HepG2 (cell line): ENCODE measurements around the gene ISY1. TPM values are rescaled to one million over a fixed set of nuclear protein-coding genes. Genes with fewer than 3 reads are reported as not detected.

Source experiments
- GPN1 ChIP-seq: sonication (generic); formaldehyde crosslinking; IDR thresholded peaks from 2 replicates; pipeline ENCODE4 v1.5.1; 2020; ENCODE audit warnings: missing genetic modification reagents, borderline replicate concordance
- IKZF5 ChIP-seq: IDR thresholded peaks from 2 replicates; pipeline ENCODE4 v1.6.1; 2018; ENCODE audit warnings: missing genetic modification reagents, mild to moderate bottlenecking, missing compliant biosample characterization
- NFKBIZ ChIP-seq: IDR thresholded peaks from 2 replicates; pipeline ENCODE4 v1.6.1; 2018; ENCODE audit warnings: missing genetic modification reagents, missing compliant biosample characterization
- PBX2 ChIP-seq: IDR thresholded peaks from 2 replicates; pipeline ENCODE4 v1.6.1; 2016; ENCODE audit warnings: control low read depth
- RORA ChIP-seq: sonication (generic); formaldehyde crosslinking; IDR thresholded peaks from 2 replicates; pipeline ENCODE4 v1.5.0; 2020; ENCODE audit warnings: mild to moderate bottlenecking, missing genetic modification reagents, moderate library complexity
- SAP130 ChIP-seq: IDR thresholded peaks from 2 replicates; pipeline ENCODE4 v1.6.1; 2016; ENCODE audit warnings: low read depth
- SMARCE1 ChIP-seq: fragments of 450-650 bp; IDR thresholded peaks from 2 replicates; pipeline ENCODE4 v1.6.1; 2017; ENCODE audit warnings: borderline replicate concordance
- SP1 ChIP-seq, 2 experiments: fragments of 450-650 bp in 1 of 2; sonication (generic) in 1 of 2; formaldehyde crosslinking in 1 of 2; IDR thresholded peaks; 2 replicates each; pipeline versions ENCODE4 v1.4.0 to v1.6.1; 2016 to 2020; ENCODE audit warnings: missing genetic modification reagents in 1 of 2
- SRSF4 ChIP-seq: fragments of 200-400 bp; formaldehyde crosslinking; IDR thresholded peaks from one replicate; pipeline ENCODE4 v1.6.1; 2018; ENCODE audit warnings: mild to moderate bottlenecking, low read depth, low read length, moderate library complexity; ENCODE audit not compliant: poor library complexity, severe bottlenecking
- TCF7L2 ChIP-seq: IDR thresholded peaks from 2 replicates; pipeline ENCODE4 v1.6.1; 2011; ENCODE audit warnings: mild to moderate bottlenecking, low read depth, low read length, moderate library complexity
- YEATS4 ChIP-seq: sonication (generic); formaldehyde crosslinking; IDR thresholded peaks from 2 replicates; pipeline ENCODE4 v1.4.0; 2020; ENCODE audit warnings: missing genetic modification reagents, borderline replicate concordance
- ZFX ChIP-seq: sonication (generic); formaldehyde crosslinking; IDR thresholded peaks from 2 replicates; pipeline ENCODE4 v1.4.0; 2020; ENCODE audit warnings: mild to moderate bottlenecking, low read depth, missing genetic modification reagents, moderate library complexity
- ZNF138 ChIP-seq: sonication (generic); formaldehyde crosslinking; IDR thresholded peaks from 2 replicates; pipeline ENCODE4 v1.5.0; 2020; ENCODE audit warnings: mild to moderate bottlenecking, low read depth, missing genetic modification reagents
- ZNF232 ChIP-seq: sonication (generic); formaldehyde crosslinking; IDR thresholded peaks from 2 replicates; pipeline ENCODE4 v1.4.0; 2020; ENCODE audit warnings: missing genetic modification reagents, borderline replicate concordance
- ZNF484 ChIP-seq: sonication (generic); formaldehyde crosslinking; IDR thresholded peaks from 2 replicates; pipeline ENCODE4 v1.5.1; 2020; ENCODE audit warnings: mild to moderate bottlenecking, low read depth, missing genetic modification reagents, borderline replicate concordance
- ZNF607 ChIP-seq: sonication (generic); formaldehyde crosslinking; IDR thresholded peaks from 2 replicates; pipeline ENCODE4 v1.5.1; 2020; ENCODE audit warnings: missing genetic modification reagents, mild to moderate bottlenecking, borderline replicate concordance
- ZNF629 ChIP-seq: sonication (generic); formaldehyde crosslinking; conservative IDR thresholded peaks from 2 replicates; pipeline ENCODE4 v1.5.0; 2020; ENCODE audit warnings: missing genetic modification reagents
- ZNF781 ChIP-seq: sonication (generic); formaldehyde crosslinking; IDR thresholded peaks from 2 replicates; pipeline ENCODE4 v1.5.1; 2020; ENCODE audit warnings: borderline replicate concordance, mild to moderate bottlenecking, missing genetic modification reagents; ENCODE audit errors: not compliant biosample characterization
- polyA plus RNA-seq, 8 experiments: library from polyadenylated mRNA; depleted of rRNA in 3 of 8; stranded (reverse) in 7 of 8; unstranded in 1 of 8; fragments of >200 nt; fragmentation: Illumina TruSeq in 4 of 8; extraction: Trizol in 4 of 8; gene quantifications; 2 replicates each; pipeline versions ENCODE4 v1.2.1 to v1.2.3, GENCODE V29; 2011 to 2016; ENCODE audit warnings: low read depth in 4 of 8, missing spikeins in 1 of 8, mixed read lengths in 1 of 8; ENCODE audit not compliant: insufficient read depth in 1 of 8
- total RNA-seq, 5 experiments: library from RNA; depleted of rRNA; stranded (reverse); fragments of >200 nt; fragmentation: Illumina TruSeq; extraction: Trizol; gene quantifications; 2 replicates each; pipeline ENCODE4 v1.2.3, GENCODE V29; 2016; ENCODE audit warnings: low read depth in 1 of 5
- TF ChIP-seq, protein P1 (sequence below): sonication (generic); formaldehyde crosslinking; IDR thresholded peaks from 2 replicates; pipeline ENCODE4 v1.4.0; 2020; ENCODE audit warnings: missing genetic modification reagents, low read depth, mild to moderate bottlenecking, borderline replicate concordance
- TF ChIP-seq, protein P2 (sequence below): sonication (generic); formaldehyde crosslinking; IDR thresholded peaks from 2 replicates; pipeline ENCODE4 v1.4.0; 2020; ENCODE audit warnings: mild to moderate bottlenecking, missing genetic modification reagents
- TF ChIP-seq, protein P3 (sequence below): sonication (generic); formaldehyde crosslinking; IDR thresholded peaks from 2 replicates; pipeline ENCODE4 v1.4.0; 2020; ENCODE audit warnings: missing genetic modification reagents
- TF ChIP-seq, protein P4 (sequence below): IDR thresholded peaks from 2 replicates; pipeline ENCODE4 v1.6.1; 2018; ENCODE audit warnings: missing genetic modification reagents

Gene ISY1
- total and polyA plus RNA-seq, 2 of the 13 experiments (the other 11 are each of a cell fraction or from before 2014, with no cell fraction given) = 21.0 to 39.1 TPM

DNA sequence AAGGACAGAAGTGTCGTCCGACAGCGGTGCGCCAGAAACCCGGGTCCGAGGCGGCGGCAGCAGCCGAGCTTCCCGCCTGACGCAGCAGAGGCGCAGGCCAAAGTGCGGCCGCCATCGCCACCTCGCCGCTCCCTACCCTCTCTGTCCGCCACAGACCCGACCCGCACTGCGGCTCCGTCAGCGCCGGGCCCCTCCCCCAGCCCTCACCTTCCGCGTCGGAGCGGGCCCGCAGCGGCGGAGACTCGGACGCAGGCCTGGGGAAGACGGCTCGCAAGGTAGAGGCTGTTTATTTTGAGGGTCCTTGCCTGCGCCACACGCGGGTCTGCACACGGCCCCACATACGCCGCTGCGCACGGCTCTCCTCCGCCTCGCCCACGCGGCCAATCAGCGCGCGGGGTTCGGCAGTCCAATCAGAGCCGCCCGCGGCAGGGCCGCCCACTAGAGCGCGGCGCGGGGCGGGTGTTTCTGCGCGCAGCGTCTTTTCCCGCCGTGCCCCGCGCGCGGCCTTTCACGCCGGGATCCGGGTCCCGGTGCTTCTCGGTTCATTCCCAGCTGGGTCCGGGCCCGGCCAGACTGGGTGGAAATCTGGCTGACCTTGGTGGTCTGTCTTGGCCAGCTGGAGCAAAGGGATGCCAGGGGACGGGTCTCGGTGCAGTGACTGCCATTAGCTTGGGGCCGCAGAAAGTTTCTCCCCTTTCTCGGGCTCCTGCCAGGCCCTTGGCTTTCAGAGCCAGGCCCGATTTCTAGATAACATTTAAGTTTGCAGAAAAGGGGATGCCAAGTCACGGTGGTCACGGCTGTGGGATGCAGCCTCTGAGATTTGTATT, 22.9 kb upstream of the ISY1 start, which contains the start of gene CNBP (continued):
- TF ChIP-seq, protein P1, sequence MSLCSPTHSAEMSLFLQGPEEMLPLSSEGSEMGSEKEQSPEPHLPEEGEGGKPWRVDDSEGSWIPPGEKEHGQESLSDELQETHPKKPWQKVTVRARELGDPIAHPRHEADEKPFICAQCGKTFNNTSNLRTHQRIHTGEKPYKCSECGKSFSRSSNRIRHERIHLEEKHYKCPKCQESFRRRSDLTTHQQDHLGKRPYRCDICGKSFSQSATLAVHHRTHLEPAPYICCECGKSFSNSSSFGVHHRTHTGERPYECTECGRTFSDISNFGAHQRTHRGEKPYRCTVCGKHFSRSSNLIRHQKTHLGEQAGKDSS = peak; percentile 14; the same call in 1 of the 2 replicates
- TF ChIP-seq SP1 (IDR thresholded peaks at IDR 0.05) (no peak), SP1 (CRISPR knock-in tag; IDR thresholded peaks at IDR 0.05) (peak; percentile 78), ZNF232 (peak; percentile 83; the same call in 1 of the 2 replicates), NFKBIZ (CRISPR knock-in tag) (peak; percentile 72; the same call in 1 of the 2 replicates), IKZF5 (CRISPR knock-in tag) (peak; percentile 31; the same call in 1 of the 2 replicates), PBX2 (CRISPR knock-in tag) (no peak), SAP130 (CRISPR knock-in tag) (peak; percentile 84), YEATS4 (CRISPR knock-in tag) (peak; percentile 95), TCF7L2 (no peak), SRSF4 (no peak), ZNF781 (peak; percentile 29), ZNF607 (peak; percentile 88), GPN1 (CRISPR knock-in tag) (no peak), ZFX (peak; percentile 97), ZNF484 (CRISPR knock-in tag) (no peak), ZNF629 (CRISPR knock-in tag) (0 out of 2 replicates have a peak, but pooled peaks have one; percentile 10), RORA (CRISPR knock-in tag) (no peak), SMARCE1 (no peak), ZNF138 (CRISPR knock-in tag) (no peak)
- TF ChIP-seq, protein P2, sequence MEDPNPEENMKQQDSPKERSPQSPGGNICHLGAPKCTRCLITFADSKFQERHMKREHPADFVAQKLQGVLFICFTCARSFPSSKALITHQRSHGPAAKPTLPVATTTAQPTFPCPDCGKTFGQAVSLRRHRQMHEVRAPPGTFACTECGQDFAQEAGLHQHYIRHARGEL (CRISPR knock-in tag) = no peak
- TF ChIP-seq, protein P3, sequence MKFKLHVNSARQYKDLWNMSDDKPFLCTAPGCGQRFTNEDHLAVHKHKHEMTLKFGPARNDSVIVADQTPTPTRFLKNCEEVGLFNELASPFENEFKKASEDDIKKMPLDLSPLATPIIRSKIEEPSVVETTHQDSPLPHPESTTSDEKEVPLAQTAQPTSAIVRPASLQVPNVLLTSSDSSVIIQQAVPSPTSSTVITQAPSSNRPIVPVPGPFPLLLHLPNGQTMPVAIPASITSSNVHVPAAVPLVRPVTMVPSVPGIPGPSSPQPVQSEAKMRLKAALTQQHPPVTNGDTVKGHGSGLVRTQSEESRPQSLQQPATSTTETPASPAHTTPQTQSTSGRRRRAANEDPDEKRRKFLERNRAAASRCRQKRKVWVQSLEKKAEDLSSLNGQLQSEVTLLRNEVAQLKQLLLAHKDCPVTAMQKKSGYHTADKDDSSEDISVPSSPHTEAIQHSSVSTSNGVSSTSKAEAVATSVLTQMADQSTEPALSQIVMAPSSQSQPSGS = 0 out of 2 replicates have a peak, but pooled peaks have one; percentile 27
- TF ChIP-seq, protein P4, sequence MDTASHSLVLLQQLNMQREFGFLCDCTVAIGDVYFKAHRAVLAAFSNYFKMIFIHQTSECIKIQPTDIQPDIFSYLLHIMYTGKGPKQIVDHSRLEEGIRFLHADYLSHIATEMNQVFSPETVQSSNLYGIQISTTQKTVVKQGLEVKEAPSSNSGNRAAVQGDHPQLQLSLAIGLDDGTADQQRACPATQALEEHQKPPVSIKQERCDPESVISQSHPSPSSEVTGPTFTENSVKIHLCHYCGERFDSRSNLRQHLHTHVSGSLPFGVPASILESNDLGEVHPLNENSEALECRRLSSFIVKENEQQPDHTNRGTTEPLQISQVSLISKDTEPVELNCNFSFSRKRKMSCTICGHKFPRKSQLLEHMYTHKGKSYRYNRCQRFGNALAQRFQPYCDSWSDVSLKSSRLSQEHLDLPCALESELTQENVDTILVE (CRISPR knock-in tag) = peak; percentile 92
